Superior temporal gyrus (tissue), 1 donor: ENCODE results near the gene COL18A1.
"Not testable (repeated sequence)": the region's sequence is repeated elsewhere in the genome, so short reads cannot be mapped to it uniquely, and the experiment has no call there.

ENCODE experiments used
- DNase-seq: peaks from one replicate; pipeline ENCODE4 v3.0.0-alpha.2; 2016; ENCODE audit errors: extremely low spot score

Gene COL18A1

GRCh38 chr21:45427331-45428271, 22.6 kb downstream of the COL18A1 start:
- no peak for DNase-seq

GRCh38 chr21:45428534-45428933, 23.6 kb downstream of the COL18A1 start:
- no peak for DNase-seq

GRCh38 chr21:45429221-45430175, 24.5 kb downstream of the COL18A1 start:
- no peak for DNase-seq

GRCh38 chr21:45430521-45431501, 25.8 kb downstream of the COL18A1 start:
- DNase-seq, result no peak

- no peak for DNase-seq
Measured at GRCh38 chr21:45431781-45432572, 27.0 kb downstream of the COL18A1 start.

- DNase-seq, result no peak
Measured at GRCh38 chr21:45432575-45433255, 27.8 kb downstream of the COL18A1 start.

- DNase-seq, result no peak
Measured at GRCh38 chr21:45433301-45433700, 28.3 kb downstream of the COL18A1 start.

GRCh38 chr21:45433911-45434644, 29.1 kb downstream of the COL18A1 start:
- DNase-seq, result no peak

GRCh38 chr21:45434645-45435217, 29.8 kb downstream of the COL18A1 start:
- no peak for DNase-seq

GRCh38 chr21:45435405-45435981, 30.5 kb downstream of the COL18A1 start:
- DNase-seq, result no peak

GRCh38 chr21:45436351-45437065, 31.5 kb downstream of the COL18A1 start:
- DNase-seq, result no peak

- DNase-seq, result not testable (repeated sequence)
Measured at GRCh38 chr21:45437844-45438243, 32.9 kb downstream of the COL18A1 start.

- no peak for DNase-seq
Measured at GRCh38 chr21:45438391-45439145, 33.6 kb downstream of the COL18A1 start.

- DNase-seq, result peak; percentile 81
Measured at GRCh38 chr21:45439161-45439872, 34.4 kb downstream of the COL18A1 start.

- no peak for DNase-seq
Measured at GRCh38 chr21:45439901-45440461, 35.0 kb downstream of the COL18A1 start.
